GM18499 (cell line): ENCODE measurements around the gene MCHR1.
"Not testable (repeated sequence)": the region's sequence is repeated elsewhere in the genome, so short reads cannot be mapped to it uniquely, and the experiment has no call there.

Experiments
- ATAC-seq: cut with Tn5 transposase; IDR thresholded peaks from one replicate; pipeline ENCODE4 v1.9.1; 2021; ENCODE audit warnings: moderate number of reproducible peaks; ENCODE audit not compliant: insufficient read depth, unreplicated experiment

The MCHR1 gene

GRCh38 chr22:40685406-40685805, 6.1 kb downstream of the MCHR1 start:
- no peak for ATAC-seq

- no peak for ATAC-seq
These were observed 8.4 kb downstream of the MCHR1 start for GRCh38 chr22:40687706-40688105.

GRCh38 chr22:40690370-40690769, 11.1 kb downstream of the MCHR1 start:
- no peak for ATAC-seq

- ATAC-seq: no peak
These were observed 12.2 kb downstream of the MCHR1 start for GRCh38 chr22:40691532-40691931.

GRCh38 chr22:40694411-40694810, 15.1 kb downstream of the MCHR1 start:
- ATAC-seq: no peak

- ATAC-seq: no peak
These were observed 22.0 kb downstream of the MCHR1 start for GRCh38 chr22:40701274-40701673.

- ATAC-seq: no peak
These were observed 23.9 kb downstream of the MCHR1 start for GRCh38 chr22:40703174-40703573.

- no peak for ATAC-seq
These were observed 24.5 kb downstream of the MCHR1 start for GRCh38 chr22:40703736-40704135.

GRCh38 chr22:40705918-40706682, 26.8 kb downstream of the MCHR1 start:
- ATAC-seq: no peak

GRCh38 chr22:40707154-40707553, 27.9 kb downstream of the MCHR1 start:
- ATAC-seq: no peak

- ATAC-seq: no peak
These were observed 28.9 kb downstream of the MCHR1 start for GRCh38 chr22:40708177-40708576.

- no peak for ATAC-seq
These were observed 30.6 kb downstream of the MCHR1 start for GRCh38 chr22:40709752-40710413.

GRCh38 chr22:40712311-40712710, 33.0 kb downstream of the MCHR1 start:
- no peak for ATAC-seq

- ATAC-seq: no peak
These were observed 35.4 kb downstream of the MCHR1 start for GRCh38 chr22:40714499-40715337.

GRCh38 chr22:40716116-40716515, 36.8 kb downstream of the MCHR1 start:
- ATAC-seq: no peak

- not testable (repeated sequence) for ATAC-seq
These were observed 38.4 kb downstream of the MCHR1 start for GRCh38 chr22:40717657-40718056.

- ATAC-seq: no peak
These were observed 39.2 kb downstream of the MCHR1 start for GRCh38 chr22:40718250-40719204.

GRCh38 chr22:40719599-40719998, 40.3 kb downstream of the MCHR1 start:
- ATAC-seq: no peak

GRCh38 chr22:40720156-40720537, 40.9 kb downstream of the MCHR1 start:
- not testable (repeated sequence) for ATAC-seq
